Left ventricle myocardium inferior (tissue), 1 donor: ENCODE data around the gene RSPH6A. TPM values are rescaled to one million over a fixed set of nuclear protein-coding genes. Genes with fewer than 3 reads are reported as not detected.

Source experiments
- DNase-seq: peaks from one replicate; pipeline ENCODE4 v3.0.0-alpha.2; 2020
- H3K27ac ChIP-seq: fragments of 200-600 bp; replicated peaks from 2 replicates; pipeline ENCODE4 v1.8.0; 2021
- H3K27me3 ChIP-seq: fragments of 200-600 bp; 2 replicates; pipeline ENCODE4 v1.8.0; 2021; ENCODE audit warnings: low read depth
- H3K36me3 ChIP-seq: fragments of 200-600 bp; 2 replicates; pipeline ENCODE4 v1.8.0; 2021
- H3K4me1 ChIP-seq: fragments of 200-600 bp; 2 replicates; pipeline ENCODE4 v1.8.0; 2021
- H3K4me3 ChIP-seq: fragments of 200-600 bp; 2 replicates; pipeline ENCODE4 v1.8.0; 2021; ENCODE audit warnings: mild to moderate bottlenecking, moderate library complexity
- H3K9me3 ChIP-seq: fragments of 200-600 bp; replicated peaks from 2 replicates; pipeline ENCODE4 v1.8.0; 2021
- CTCF ChIP-seq: fragments of 200-600 bp; IDR thresholded peaks from 2 replicates; pipeline ENCODE4 v1.8.0; 2021; ENCODE audit warnings: antibody characterized with exemption, mild to moderate bottlenecking, borderline replicate concordance
- intact Hi-C: fragments of 100-400 bp; cut with micrococcal nuclease; formaldehyde crosslinking; loops from one replicate; pipeline ENCODE4 v1.11.0; 2022
- total RNA-seq: library from RNA; stranded (reverse); fragmentation: NEBNext Ultra II Directional; extraction: Animal tissue kit (Norgen Biotek cat#: 25700); gene quantifications from one replicate; pipeline ENCODE4 v1.2.1, GENCODE V29; 2021
- donor health status: DM: no; HTN: yes; CAD: no; lungs with severe emphysema.

The RSPH6A gene
- total RNA-seq, 1 donor from 2014 or later = not detected

GRCh38 chr19:45764475-45764874, 50.6 kb downstream of the RSPH6A start:
- no peak for TF ChIP-seq CTCF
- DNase-seq = no peak
- Histone ChIP-seq H3K36me3 (no peaks in the 10 kb centered on the region), H3K9me3 (no peaks in the 10 kb centered on the region), H3K4me1 (peaks cover 55% of the 10 kb centered on the region), H3K4me3 (peak overlapping the region; percentile 85), H3K27me3 (no peaks in the 10 kb centered on the region), H3K27ac (peak overlapping the region; percentile 93)
- intact Hi-C loops = no loop called here

- peak overlapping the region; percentile 93 for H3K27ac ChIP-seq
- intact Hi-C loops = no loop called here
Observed at GRCh38 chr19:45763691-45764294, 51.3 kb downstream of the RSPH6A start.

GRCh38 chr19:45762870-45763631, 52.1 kb downstream of the RSPH6A start:
- no peak overlapping the region for H3K27ac ChIP-seq
- H3K9me3 ChIP-seq = no peaks in the 10 kb centered on the region
- no peak for DNase-seq
- H3K36me3 ChIP-seq = no peaks in the 10 kb centered on the region
- H3K27me3 ChIP-seq = no peaks in the 10 kb centered on the region
- TF ChIP-seq CTCF = no peak
- H3K4me1 ChIP-seq = peaks cover 47% of the 10 kb centered on the region
- intact Hi-C loops = no loop called here
- no peak overlapping the region for H3K4me3 ChIP-seq

More at GRCh38 chr19:45763691-45764294, 51.3 kb downstream of the RSPH6A start:
- Histone ChIP-seq H3K4me3 (peak overlapping the region; percentile 85), H3K27me3 (no peaks in the 10 kb centered on the region), H3K9me3 (no peaks in the 10 kb centered on the region), H3K4me1 (peaks cover 53% of the 10 kb centered on the region), H3K36me3 (no peaks in the 10 kb centered on the region)
- DNase-seq = no peak
- no peak for TF ChIP-seq CTCF

GRCh38 chr19:45761714-45762113, 53.4 kb downstream of the RSPH6A start:
- no peak for DNase-seq
- Histone ChIP-seq H3K4me1 (peaks cover 33% of the 10 kb centered on the region), H3K27me3 (no peaks in the 10 kb centered on the region), H3K27ac (no peak overlapping the region), H3K4me3 (no peak overlapping the region), H3K36me3 (no peaks in the 10 kb centered on the region), H3K9me3 (no peaks in the 10 kb centered on the region)
- intact Hi-C loops = no loop called here
- no peak for TF ChIP-seq CTCF

- H3K27ac ChIP-seq = no peak overlapping the region
- no peaks in the 10 kb centered on the region for H3K9me3 ChIP-seq
- H3K4me3 ChIP-seq = no peak overlapping the region
- no peaks in the 10 kb centered on the region for H3K27me3 ChIP-seq
- no peak for TF ChIP-seq CTCF
- intact Hi-C loops = no loop called here
- peaks cover 6% of the 10 kb centered on the region for H3K4me1 ChIP-seq
- no peak for DNase-seq
- no peaks in the 10 kb centered on the region for H3K36me3 ChIP-seq
Observed at GRCh38 chr19:45758921-45759320, 56.2 kb downstream of the RSPH6A start.
